WTC11 (cell line): ENCODE results near the gene TMEM151B. TPM values are rescaled to one million over a fixed set of nuclear protein-coding genes. Genes with fewer than 3 reads are reported as not detected.
"Not testable (repeated sequence)": the region's sequence is repeated elsewhere in the genome, so short reads cannot be mapped to it uniquely, and the experiment has no call there.

Experiments
- ATAC-seq: fragments of 200-7000 bp; cut with Tn5 transposase; 2 replicates; pipeline ENCODE4 v1.10.0; 2021; ENCODE audit warnings: mild to moderate bottlenecking, moderate library complexity
- CTCF ChIA-PET: fragments of 300-600 bp; sonication (Branson Sonifier 250); formaldehyde crosslinking; loops from one replicate; lab custom pipeline; 2021; ENCODE audit warnings: antibody characterized with exemption; lab: Charles Lee
- POLR2A ChIA-PET: fragments of 350-600 bp; sonication (Branson Sonifier 250); formaldehyde crosslinking; loops from one replicate; lab custom pipeline; 2021; ENCODE audit warnings: antibody characterized with exemption; lab: Charles Lee
- DNase-seq: peaks from one replicate; pipeline ENCODE4 v3.0.0; 2021; ENCODE audit warnings: low spot score
- H3K27ac Mint-ChIP-seq: 2 replicates; pipeline ENCODE4 v1.8.0; 2021; ENCODE audit warnings: mixed read lengths
- H3K27me3 Mint-ChIP-seq: 2 replicates; pipeline ENCODE4 v1.8.0; 2021; ENCODE audit warnings: low read depth, mild to moderate bottlenecking, moderate library complexity, mixed read lengths
- H3K36me3 Mint-ChIP-seq: 2 replicates; pipeline ENCODE4 v1.8.0; 2021; ENCODE audit warnings: mixed read lengths
- H3K4me1 Mint-ChIP-seq: 2 replicates; pipeline ENCODE4 v1.8.0; 2022; ENCODE audit warnings: mixed read lengths
- H3K4me3 Mint-ChIP-seq: 2 replicates; pipeline ENCODE4 v1.8.0; 2021; ENCODE audit warnings: mild to moderate bottlenecking, moderate library complexity, mixed read lengths
- H3K9me3 Mint-ChIP-seq: 2 replicates; pipeline ENCODE4 v1.8.0; 2021; ENCODE audit warnings: mixed read lengths
- AR ChIP-seq: fragments of 250-450 bp; sonication (Bioruptor Pico); IDR thresholded peaks from 2 replicates; pipeline ENCODE4 v1.9.0; 2021; ENCODE audit warnings: mild to moderate bottlenecking
- ATF1 ChIP-seq: sonication (generic); formaldehyde crosslinking; IDR thresholded peaks from 2 replicates; pipeline ENCODE4 v1.8.1; 2023; ENCODE audit warnings: mild to moderate bottlenecking, moderate library complexity, missing genetic modification reagents
- CREB1 ChIP-seq: sonication (generic); formaldehyde crosslinking; IDR thresholded peaks from 2 replicates; pipeline ENCODE4 v1.8.0; 2023; ENCODE audit warnings: mild to moderate bottlenecking, missing genetic modification reagents
- CTCF ChIP-seq: fragments of 200-600 bp; IDR thresholded peaks from 2 replicates; pipeline ENCODE4 v1.8.0; 2022; ENCODE audit warnings: antibody characterized with exemption
- ETV6 ChIP-seq: sonication (generic); formaldehyde crosslinking; IDR thresholded peaks from 2 replicates; pipeline ENCODE4 v1.8.1; 2022; ENCODE audit warnings: mild to moderate bottlenecking, missing genetic modification reagents
- GRHL2 ChIP-seq: fragments of 250-450 bp; sonication (Bioruptor Pico); IDR thresholded peaks from 2 replicates; pipeline ENCODE4 v1.8.0; 2022; ENCODE audit warnings: mild to moderate bottlenecking, moderate library complexity; ENCODE audit not compliant: insufficient replicate concordance, severe bottlenecking
- JAZF1 ChIP-seq: fragments of 250-450 bp; sonication (Bioruptor Pico); IDR thresholded peaks from 2 replicates; pipeline ENCODE4 v1.9.0; 2021; ENCODE audit warnings: moderate library complexity, mild to moderate bottlenecking, inconsistent platforms
- JUN ChIP-seq: sonication (generic); formaldehyde crosslinking; IDR thresholded peaks from 2 replicates; pipeline ENCODE4 v1.8.0; 2023; ENCODE audit warnings: mild to moderate bottlenecking, missing genetic modification reagents
- MAX ChIP-seq: sonication (generic); formaldehyde crosslinking; IDR thresholded peaks from 2 replicates; pipeline ENCODE4 v1.8.0; 2022; ENCODE audit warnings: mild to moderate bottlenecking, missing genetic modification reagents
- MXD4 ChIP-seq: fragments of 250-450 bp; sonication (Bioruptor Pico); IDR thresholded peaks from 2 replicates; pipeline ENCODE4 v1.8.0; 2021; ENCODE audit warnings: mild to moderate bottlenecking, moderate library complexity, borderline replicate concordance
- NR1H2 ChIP-seq: sonication (generic); formaldehyde crosslinking; IDR thresholded peaks from 2 replicates; pipeline ENCODE4 v1.9.0; 2021; ENCODE audit warnings: mild to moderate bottlenecking, moderate library complexity, missing genetic modification reagents
- ZMAT4 ChIP-seq: fragments of 250-450 bp; sonication (Bioruptor Pico); IDR thresholded peaks from 2 replicates; pipeline ENCODE4 v1.9.0; 2021; ENCODE audit warnings: mild to moderate bottlenecking
- ZNF138 ChIP-seq: sonication (generic); formaldehyde crosslinking; conservative IDR thresholded peaks from 2 replicates; pipeline ENCODE4 v1.8.1; 2022; ENCODE audit warnings: mild to moderate bottlenecking, moderate library complexity, missing genetic modification reagents
- ZNF263 ChIP-seq: sonication (generic); formaldehyde crosslinking; IDR thresholded peaks from 2 replicates; pipeline ENCODE4 v1.8.1; 2022; ENCODE audit warnings: low read depth, mild to moderate bottlenecking, moderate library complexity, missing genetic modification reagents
- ZNF281 ChIP-seq: sonication (generic); formaldehyde crosslinking; IDR thresholded peaks from 2 replicates; pipeline ENCODE4 v1.8.0; 2023; ENCODE audit warnings: mild to moderate bottlenecking, missing genetic modification reagents
- ZNF396 ChIP-seq: fragments of 250-450 bp; sonication (Bioruptor Pico); IDR thresholded peaks from 2 replicates; pipeline ENCODE4 v1.8.0; 2021; ENCODE audit warnings: mild to moderate bottlenecking, moderate library complexity, borderline replicate concordance
- ZNF532 ChIP-seq: fragments of 250-450 bp; sonication (Bioruptor Pico); IDR thresholded peaks from 2 replicates; pipeline ENCODE4 v1.9.0; 2021; ENCODE audit warnings: mild to moderate bottlenecking, borderline replicate concordance
- total RNA-seq: library from RNA; stranded (reverse); gene quantifications from 3 replicates; pipeline ENCODE4 v1.2.3, GENCODE V29; 2021

TMEM151B gene
- total RNA-seq, 1 experiment from 2014 or later: 5.5 TPM

- TF ChIP-seq ZNF532 (no peak), GRHL2 (no peak)
These were observed 40.7 kb upstream of the TMEM151B start (continued) for GRCh38 chr6:44229376-44230033.

- Mint-ChIP-seq H3K36me3 (peaks cover 52% of the 10 kb centered on the region), H3K27me3 (no peaks in the 10 kb centered on the region), H3K27ac (no peak overlapping the region)
- CTCF ChIA-PET: interaction anchor here (1.2 kb wide), 1 partner anchor 16 kb away, joined by 3 read pairs; the partner anchor contains the start of gene HSP90AB1
- no peak for DNase-seq
- TF ChIP-seq ZNF281 (CRISPR knock-in tag): no peak
- TF ChIP-seq CTCF: no peak
- no peak for TF ChIP-seq ETV6 (CRISPR knock-in tag)
- TF ChIP-seq ZNF263 (CRISPR knock-in tag): no peak
- no peak for TF ChIP-seq NR1H2 (CRISPR knock-in tag)
- TF ChIP-seq MXD4 (CRISPR knock-in tag): no peak
- TF ChIP-seq ZNF396 (CRISPR knock-in tag): no peak
- no peak for TF ChIP-seq ZNF138 (CRISPR knock-in tag)
- TF ChIP-seq JUN (CRISPR knock-in tag): no peak
- TF ChIP-seq MAX (CRISPR knock-in tag): no peak
- TF ChIP-seq JAZF1 (CRISPR knock-in tag): no peak
- TF ChIP-seq ATF1 (CRISPR knock-in tag): no peak
- TF ChIP-seq CREB1 (CRISPR knock-in tag): no peak
- TF ChIP-seq AR (CRISPR knock-in tag): no peak
- TF ChIP-seq ZMAT4: no peak
- TF ChIP-seq, all 79 proteins: peak for 0
- POLR2A ChIA-PET: no interaction called here
- H3K4me3 Mint-ChIP-seq: no peak overlapping the region
- no peaks in the 10 kb centered on the region for H3K9me3 Mint-ChIP-seq
- H3K4me1 Mint-ChIP-seq: peaks cover 42% of the 10 kb centered on the region
- no peak for ATAC-seq
These were observed 40.1 kb upstream of the TMEM151B start for GRCh38 chr6:44230034-44230675.

- H3K4me1 Mint-ChIP-seq: peaks cover 39% of the 10 kb centered on the region
- POLR2A ChIA-PET, ATAC-seq, H3K27me3 Mint-ChIP-seq, H3K9me3 Mint-ChIP-seq, H3K27ac Mint-ChIP-seq, CTCF ChIA-PET, DNase-seq, H3K4me3 Mint-ChIP-seq: not testable (repeated sequence)
- H3K36me3 Mint-ChIP-seq: peaks cover 60% of the 10 kb centered on the region
These were observed 38.8 kb upstream of the TMEM151B start for GRCh38 chr6:44231426-44231825.
